ENCODE results near the gene HNF4A.
A peak's percentile ranks its signal among the peaks of the same experiment; 100 is the strongest.

HNF4A gene

GRCh38 chr20:44475694-44476560 lies 120.4 kb downstream of the HNF4A start, which contains the start of gene TTPAL:
Gene TTPAL (plus strand): TSS chr20:44475874. CDS start chr20:44480000, 4,126 bp downstream.
- peak; percentile 38 for DNase-seq

- DNase-seq: no peak
These were observed 121.7 kb downstream of the HNF4A start for GRCh38 chr20:44477151-44477550.

GRCh38 chr20:44478206-44478605 lies 122.7 kb downstream of the HNF4A start:
- no peak for DNase-seq

GRCh38 chr20:44479643-44480042 lies 124.1 kb downstream of the HNF4A start:
- no peak for DNase-seq

DNA sequence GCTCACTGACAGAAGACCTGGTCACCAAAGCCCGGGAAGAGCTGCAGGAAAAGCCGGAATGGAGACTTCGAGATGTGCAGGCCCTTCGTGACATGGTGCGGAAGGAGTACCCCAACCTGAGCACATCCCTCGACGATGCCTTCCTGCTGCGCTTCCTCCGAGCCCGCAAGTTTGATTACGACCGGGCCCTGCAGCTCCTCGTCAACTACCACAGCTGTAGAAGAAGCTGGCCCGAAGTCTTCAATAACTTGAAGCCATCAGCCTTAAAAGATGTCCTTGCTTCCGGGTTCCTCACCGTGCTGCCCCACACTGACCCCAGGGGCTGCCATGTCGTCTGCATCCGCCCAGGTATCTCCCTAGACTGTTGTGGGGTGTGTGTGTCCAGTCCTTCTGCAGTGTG lies 124.6 kb downstream of the HNF4A start:
- DNase-seq: no peak

GRCh38 chr20:44481719-44482416 lies 126.4 kb downstream of the HNF4A start:
- no peak for DNase-seq

- no peak for DNase-seq
These were observed 127.6 kb downstream of the HNF4A start for GRCh38 chr20:44483112-44483511.

Data from DMS79 treated with DMSO at 0.1 percent for 48 hours (cell line).